Liver (tissue), 9 donors: ENCODE results near the gene NDUFAF8. TPM values are rescaled to one million over a fixed set of nuclear protein-coding genes. Genes with fewer than 3 reads are reported as not detected.

Experiments
- DNase-seq: peaks from one replicate; pipeline ENCODE4 v3.0.0-alpha.2; 2017; ENCODE audit warnings: low spot score
- H3K27ac ChIP-seq, 2 donors: one replicate each; pipeline ENCODE4 v1.7.0; 2013; ENCODE audit warnings: inconsistent platforms in 2 of 2, low read length in 2 of 2, control low read depth in 1 of 2, low read depth in 1 of 2, mild to moderate bottlenecking in 1 of 2
- H3K27me3 ChIP-seq, 4 donors: one replicate each; pipeline versions ENCODE4 v1.6.1 to v1.7.0; 2013; ENCODE audit warnings: low read length in 3 of 4, inconsistent platforms in 1 of 4, mild to moderate bottlenecking in 1 of 4, moderate library complexity in 1 of 4; ENCODE audit not compliant: control insufficient read depth in 4 of 4, insufficient read depth in 4 of 4
- H3K36me3 ChIP-seq, 4 donors: one replicate each; pipeline versions ENCODE4 v1.6.1 to v1.7.0; 2013; ENCODE audit warnings: low read length in 3 of 4, mild to moderate bottlenecking in 3 of 4, low read depth in 1 of 4, moderate library complexity in 1 of 4; ENCODE audit not compliant: control insufficient read depth in 4 of 4, insufficient read depth in 3 of 4
- H3K4me1 ChIP-seq, 4 donors: one replicate each; pipeline versions ENCODE4 v1.6.1 to v1.7.0; 2013; ENCODE audit warnings: low read length in 3 of 4, mild to moderate bottlenecking in 3 of 4, moderate library complexity in 1 of 4; ENCODE audit not compliant: control insufficient read depth in 4 of 4, insufficient read depth in 4 of 4
- H3K4me3 ChIP-seq, 3 donors: one replicate each; pipeline versions ENCODE4 v1.6.1 to v1.7.0; 2013; ENCODE audit warnings: low read length in 3 of 3, control low read depth in 1 of 3, low read depth in 1 of 3, mild to moderate bottlenecking in 1 of 3
- H3K9ac ChIP-seq, 2 donors: one replicate each; pipeline ENCODE4 v1.7.0; 2013; ENCODE audit warnings: low read length in 2 of 2, mild to moderate bottlenecking in 2 of 2, moderate library complexity in 2 of 2, control low read depth in 1 of 2, low read depth in 1 of 2
- H3K9me3 ChIP-seq, 4 donors: one replicate each; pipeline versions ENCODE4 v1.6.1 to v1.7.0; 2013; ENCODE audit warnings: low read length in 3 of 4; ENCODE audit not compliant: control insufficient read depth in 4 of 4
- EGR1 ChIP-seq, 2 donors: IDR thresholded peaks; 2 replicates each; pipeline ENCODE4 v1.6.1; 2016 to 2018; ENCODE audit warnings: antibody characterized with exemption in 2 of 2, low read depth in 2 of 2
- FOXA1 ChIP-seq: IDR thresholded peaks from 2 replicates; pipeline ENCODE4 v1.6.1; 2016; ENCODE audit warnings: antibody characterized with exemption
- FOXA2 ChIP-seq: IDR thresholded peaks from 2 replicates; pipeline ENCODE4 v1.6.1; 2016; ENCODE audit warnings: antibody characterized with exemption
- GABPA ChIP-seq, 2 donors: IDR thresholded peaks in 1 of 2; conservative IDR thresholded peaks in 1 of 2; 2 replicates each; pipeline ENCODE4 v1.6.1; 2016; ENCODE audit warnings: antibody characterized with exemption in 2 of 2, mild to moderate bottlenecking in 1 of 2, moderate library complexity in 1 of 2
- HNF4A ChIP-seq, 2 donors: conservative IDR thresholded peaks; 2 replicates each; pipeline ENCODE4 v1.6.1; 2016; ENCODE audit warnings: antibody characterized with exemption in 2 of 2, mild to moderate bottlenecking in 2 of 2
- HNF4G ChIP-seq: IDR thresholded peaks from 2 replicates; pipeline ENCODE4 v1.6.1; 2016; ENCODE audit warnings: antibody characterized with exemption
- JUND ChIP-seq, 2 donors: IDR thresholded peaks; 2 replicates each; pipeline ENCODE4 v1.6.1; 2016; ENCODE audit warnings: antibody characterized with exemption in 2 of 2
- NR2F2 ChIP-seq: IDR thresholded peaks from 2 replicates; pipeline ENCODE4 v1.6.1; 2016; ENCODE audit warnings: antibody characterized with exemption
- RAD21 ChIP-seq, 2 donors: IDR thresholded peaks; 2 replicates each; pipeline ENCODE4 v1.6.1; 2016; ENCODE audit warnings: antibody characterized with exemption in 2 of 2, mild to moderate bottlenecking in 2 of 2
- RXRA ChIP-seq, 2 donors: IDR thresholded peaks; 2 replicates each; pipeline ENCODE4 v1.6.1; 2017 to 2018; ENCODE audit warnings: antibody characterized with exemption in 2 of 2, mild to moderate bottlenecking in 1 of 2
- SP1 ChIP-seq: IDR thresholded peaks from 2 replicates; pipeline ENCODE4 v1.6.1; 2018; ENCODE audit warnings: antibody characterized with exemption, mild to moderate bottlenecking
- TAF1 ChIP-seq: conservative IDR thresholded peaks from 2 replicates; pipeline ENCODE4 v1.6.1; 2016; ENCODE audit warnings: antibody characterized with exemption, mild to moderate bottlenecking
- YY1 ChIP-seq: IDR thresholded peaks from 2 replicates; pipeline ENCODE4 v1.6.1; 2016; ENCODE audit warnings: antibody characterized with exemption, mild to moderate bottlenecking
- WGBS: extraction: QIAGEN DNeasy Blood & Tissue Kit; methylation state at CpG from one replicate; pipeline ENCODE4 v1.1.7; 2013; 5-methylcytosine and 5-hydroxymethylcytosine counted together
- polyA plus RNA-seq, 2 donors: library from polyadenylated mRNA; stranded (reverse) in 1 of 2; unstranded in 1 of 2; fragments of 200-250 nt in 1 of 2; fragments of >200 nt in 1 of 2; fragmentation: Nextera tagmentation in 1 of 2; extraction: Ambion mirVana in 1 of 2; gene quantifications; one replicate each; pipeline versions ENCODE4 v1.2.1 to v1.2.3, GENCODE V29; 2013 to 2015
- total RNA-seq, 2 donors: library from RNA; depleted of rRNA; stranded (reverse); fragments of >200 nt; gene quantifications; one replicate each; pipeline ENCODE4 v1.2.3, GENCODE V29; 2014
- TF ChIP-seq, protein P1 (sequence below): IDR thresholded peaks from 2 replicates; pipeline ENCODE4 v1.6.1; 2016; ENCODE audit warnings: antibody characterized with exemption
- TF ChIP-seq, protein P2 (sequence below): IDR thresholded peaks from 2 replicates; pipeline ENCODE4 v1.6.1; 2016; ENCODE audit warnings: antibody characterized with exemption, mild to moderate bottlenecking
- TF ChIP-seq, protein P3 (sequence below): IDR thresholded peaks from 2 replicates; pipeline ENCODE4 v1.6.1; 2016; ENCODE audit warnings: antibody characterized with exemption
- TF ChIP-seq, protein P4 (sequence below): fragments of 150-350 bp; IDR thresholded peaks from 2 replicates; pipeline ENCODE4 v1.5.1; 2017; ENCODE audit warnings: improper control_type of control experiment, low read depth, low read length; ENCODE audit not compliant: missing input control
- TF ChIP-seq, protein P5 (sequence below): IDR thresholded peaks from 2 replicates; pipeline ENCODE4 v1.6.1; 2016; ENCODE audit warnings: antibody characterized with exemption
- donor health status: healthy.
- donor health status: healthy.
- donor health status: healthy.
- donor health status: healthy.
- donor health status: healthy.

Gene NDUFAF8
- total and polyA plus RNA-seq, 4 donors = 8.3 to 67.4 (median 15.5) TPM

DNA sequence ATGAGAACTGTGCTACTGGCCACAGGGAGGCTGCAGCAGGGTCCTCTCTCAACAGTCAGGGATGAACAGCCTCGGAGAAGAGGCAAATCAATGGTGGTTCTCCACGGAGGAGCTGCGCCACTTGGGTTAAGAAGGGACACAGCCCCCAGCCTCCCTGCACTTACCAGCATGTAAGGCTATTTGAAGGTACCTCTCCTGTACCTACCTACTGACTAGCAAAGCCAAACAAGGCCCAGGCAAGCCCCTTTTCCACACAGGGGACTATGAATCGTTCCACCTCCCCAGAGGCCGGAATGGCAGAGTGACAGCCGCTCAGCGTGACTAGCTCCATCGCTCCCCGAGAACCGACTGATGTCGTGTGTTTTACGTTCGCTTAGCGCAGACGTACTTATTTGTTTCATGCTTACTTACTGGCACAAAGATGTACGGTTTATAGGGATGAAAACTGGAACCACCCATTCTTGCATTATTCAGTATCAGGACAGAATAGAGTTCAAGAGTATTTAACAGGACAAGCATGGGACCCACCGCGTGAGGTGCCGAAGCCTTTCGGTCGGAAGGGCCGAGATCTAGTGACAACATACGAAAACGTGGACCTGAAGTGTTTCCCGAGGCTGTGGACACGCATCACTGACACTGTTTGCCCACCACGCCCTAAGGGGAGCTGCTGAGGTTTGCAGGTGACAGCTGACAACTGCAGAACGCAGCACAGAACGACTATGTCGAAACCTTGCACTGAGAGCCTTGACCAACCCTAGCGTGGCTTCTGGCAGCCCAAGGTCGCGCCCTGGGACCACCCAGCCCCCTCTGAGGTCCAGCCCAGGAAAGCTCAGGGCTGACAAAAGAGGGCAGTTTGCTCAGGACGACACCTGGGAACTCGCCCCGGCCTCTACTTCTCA lies 1.3 kb upstream of the NDUFAF8 start:
- WGBS = 54% methylated on average over 36 of the region's 36 CpGs
- H3K27me3 ChIP-seq = no peaks in the 10 kb centered on the region
- H3K36me3 ChIP-seq = peaks cover 0 to 5% (median 1%) of the 10 kb centered on the region in 4 donors
- H3K9ac ChIP-seq = peak overlapping the region; percentile 22 to 75
- peak overlapping the region; percentile 62 to 98 (median 89) for H3K4me3 ChIP-seq
- DNase-seq = no peak
- TF ChIP-seq, protein P1, sequence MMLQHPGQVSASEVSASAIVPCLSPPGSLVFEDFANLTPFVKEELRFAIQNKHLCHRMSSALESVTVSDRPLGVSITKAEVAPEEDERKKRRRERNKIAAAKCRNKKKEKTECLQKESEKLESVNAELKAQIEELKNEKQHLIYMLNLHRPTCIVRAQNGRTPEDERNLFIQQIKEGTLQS = no peak
- no peak for TF ChIP-seq EGR1 (IDR thresholded peaks at IDR 0.05; ENCODE audit: low read depth in 2 of 2)
- TF ChIP-seq TAF1 = no peak
- TF ChIP-seq SP1 = no peak
- TF ChIP-seq RAD21 (IDR thresholded peaks at IDR 0.05) = no peak
- no peak for TF ChIP-seq HNF4G
- no peak for TF ChIP-seq RXRA (IDR thresholded peaks at IDR 0.05)
- TF ChIP-seq, protein P2, sequence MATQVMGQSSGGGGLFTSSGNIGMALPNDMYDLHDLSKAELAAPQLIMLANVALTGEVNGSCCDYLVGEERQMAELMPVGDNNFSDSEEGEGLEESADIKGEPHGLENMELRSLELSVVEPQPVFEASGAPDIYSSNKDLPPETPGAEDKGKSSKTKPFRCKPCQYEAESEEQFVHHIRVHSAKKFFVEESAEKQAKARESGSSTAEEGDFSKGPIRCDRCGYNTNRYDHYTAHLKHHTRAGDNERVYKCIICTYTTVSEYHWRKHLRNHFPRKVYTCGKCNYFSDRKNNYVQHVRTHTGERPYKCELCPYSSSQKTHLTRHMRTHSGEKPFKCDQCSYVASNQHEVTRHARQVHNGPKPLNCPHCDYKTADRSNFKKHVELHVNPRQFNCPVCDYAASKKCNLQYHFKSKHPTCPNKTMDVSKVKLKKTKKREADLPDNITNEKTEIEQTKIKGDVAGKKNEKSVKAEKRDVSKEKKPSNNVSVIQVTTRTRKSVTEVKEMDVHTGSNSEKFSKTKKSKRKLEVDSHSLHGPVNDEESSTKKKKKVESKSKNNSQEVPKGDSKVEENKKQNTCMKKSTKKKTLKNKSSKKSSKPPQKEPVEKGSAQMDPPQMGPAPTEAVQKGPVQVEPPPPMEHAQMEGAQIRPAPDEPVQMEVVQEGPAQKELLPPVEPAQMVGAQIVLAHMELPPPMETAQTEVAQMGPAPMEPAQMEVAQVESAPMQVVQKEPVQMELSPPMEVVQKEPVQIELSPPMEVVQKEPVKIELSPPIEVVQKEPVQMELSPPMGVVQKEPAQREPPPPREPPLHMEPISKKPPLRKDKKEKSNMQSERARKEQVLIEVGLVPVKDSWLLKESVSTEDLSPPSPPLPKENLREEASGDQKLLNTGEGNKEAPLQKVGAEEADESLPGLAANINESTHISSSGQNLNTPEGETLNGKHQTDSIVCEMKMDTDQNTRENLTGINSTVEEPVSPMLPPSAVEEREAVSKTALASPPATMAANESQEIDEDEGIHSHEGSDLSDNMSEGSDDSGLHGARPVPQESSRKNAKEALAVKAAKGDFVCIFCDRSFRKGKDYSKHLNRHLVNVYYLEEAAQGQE = no peak
- no peak for TF ChIP-seq FOXA1
- no peak for TF ChIP-seq GABPA (IDR thresholded peaks at IDR 0.05 in 1 of 2, conservative IDR thresholded peaks at IDR 0.05 in 1 of 2)
- TF ChIP-seq, protein P3, sequence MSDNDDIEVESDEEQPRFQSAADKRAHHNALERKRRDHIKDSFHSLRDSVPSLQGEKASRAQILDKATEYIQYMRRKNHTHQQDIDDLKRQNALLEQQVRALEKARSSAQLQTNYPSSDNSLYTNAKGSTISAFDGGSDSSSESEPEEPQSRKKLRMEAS = no peak
- TF ChIP-seq YY1 = no peak
- TF ChIP-seq, protein P4, sequence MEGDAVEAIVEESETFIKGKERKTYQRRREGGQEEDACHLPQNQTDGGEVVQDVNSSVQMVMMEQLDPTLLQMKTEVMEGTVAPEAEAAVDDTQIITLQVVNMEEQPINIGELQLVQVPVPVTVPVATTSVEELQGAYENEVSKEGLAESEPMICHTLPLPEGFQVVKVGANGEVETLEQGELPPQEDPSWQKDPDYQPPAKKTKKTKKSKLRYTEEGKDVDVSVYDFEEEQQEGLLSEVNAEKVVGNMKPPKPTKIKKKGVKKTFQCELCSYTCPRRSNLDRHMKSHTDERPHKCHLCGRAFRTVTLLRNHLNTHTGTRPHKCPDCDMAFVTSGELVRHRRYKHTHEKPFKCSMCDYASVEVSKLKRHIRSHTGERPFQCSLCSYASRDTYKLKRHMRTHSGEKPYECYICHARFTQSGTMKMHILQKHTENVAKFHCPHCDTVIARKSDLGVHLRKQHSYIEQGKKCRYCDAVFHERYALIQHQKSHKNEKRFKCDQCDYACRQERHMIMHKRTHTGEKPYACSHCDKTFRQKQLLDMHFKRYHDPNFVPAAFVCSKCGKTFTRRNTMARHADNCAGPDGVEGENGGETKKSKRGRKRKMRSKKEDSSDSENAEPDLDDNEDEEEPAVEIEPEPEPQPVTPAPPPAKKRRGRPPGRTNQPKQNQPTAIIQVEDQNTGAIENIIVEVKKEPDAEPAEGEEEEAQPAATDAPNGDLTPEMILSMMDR = no peak
- TF ChIP-seq HNF4A (conservative IDR thresholded peaks at IDR 0.05) = no peak
- no peak for TF ChIP-seq JUND (IDR thresholded peaks at IDR 0.05)
- no peak for TF ChIP-seq FOXA2
- no peak for TF ChIP-seq NR2F2
- TF ChIP-seq, protein P5, sequence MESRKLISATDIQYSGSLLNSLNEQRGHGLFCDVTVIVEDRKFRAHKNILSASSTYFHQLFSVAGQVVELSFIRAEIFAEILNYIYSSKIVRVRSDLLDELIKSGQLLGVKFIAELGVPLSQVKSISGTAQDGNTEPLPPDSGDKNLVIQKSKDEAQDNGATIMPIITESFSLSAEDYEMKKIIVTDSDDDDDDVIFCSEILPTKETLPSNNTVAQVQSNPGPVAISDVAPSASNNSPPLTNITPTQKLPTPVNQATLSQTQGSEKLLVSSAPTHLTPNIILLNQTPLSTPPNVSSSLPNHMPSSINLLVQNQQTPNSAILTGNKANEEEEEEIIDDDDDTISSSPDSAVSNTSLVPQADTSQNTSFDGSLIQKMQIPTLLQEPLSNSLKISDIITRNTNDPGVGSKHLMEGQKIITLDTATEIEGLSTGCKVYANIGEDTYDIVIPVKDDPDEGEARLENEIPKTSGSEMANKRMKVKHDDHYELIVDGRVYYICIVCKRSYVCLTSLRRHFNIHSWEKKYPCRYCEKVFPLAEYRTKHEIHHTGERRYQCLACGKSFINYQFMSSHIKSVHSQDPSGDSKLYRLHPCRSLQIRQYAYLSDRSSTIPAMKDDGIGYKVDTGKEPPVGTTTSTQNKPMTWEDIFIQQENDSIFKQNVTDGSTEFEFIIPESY = no peak
- no peak overlapping the region for H3K27ac ChIP-seq
- H3K9me3 ChIP-seq = no peaks in the 10 kb centered on the region
- peaks cover 6 to 31% (median 27%) of the 10 kb centered on the region in 4 donors for H3K4me1 ChIP-seq
